Posterior cingulate gyrus (tissue), 11 donors: ENCODE results near the gene HHAT.
A peak's percentile ranks its signal among the peaks of the same experiment; 100 is the strongest.

Experiments
- DNase-seq, 10 donors: peaks; one replicate each; pipeline versions ENCODE4 v3.0.0 to v3.0.0-alpha.2; 2020 to 2021; ENCODE audit warnings: mixed read lengths in 3 of 10
- intact Hi-C: fragments of 100-400 bp; cut with DNase I; formaldehyde crosslinking; loops from one replicate; pipeline ENCODE4 v1.15.1; 2023

HHAT gene

GRCh38 chr1:210584439-210585113 is 255.9 kb downstream of the HHAT start:
- intact Hi-C loops = loop anchor here (1.0 to 5.0 kb wide), 3 partner anchors 136 to 550 kb away; partner anchors contain the start of gene KCNH1
- peak; percentile 77 to 98 (median 93) for DNase-seq

GRCh38 chr1:210586771-210587170 is 258.1 kb downstream of the HHAT start:
- intact Hi-C loops = loop anchor here (5.0 kb wide), 1 partner anchor 266 kb away; no protein-coding TSS in a partner anchor
- DNase-seq = peak; percentile 44 to 92 (median 66)

- no peak for DNase-seq
- intact Hi-C loops = loop anchor here (5.0 kb wide), 1 partner anchor 265 kb away; no protein-coding TSS in a partner anchor
These were observed 258.9 kb downstream of the HHAT start for GRCh38 chr1:210587566-210587965.

- no peak for DNase-seq
- intact Hi-C loops = loop anchor here (5.0 kb wide), 1 partner anchor 264 kb away; no protein-coding TSS in a partner anchor
These were observed 259.7 kb downstream of the HHAT start for GRCh38 chr1:210588357-210588756.

GRCh38 chr1:210588946-210589345 is 260.2 kb downstream of the HHAT start:
- no peak for DNase-seq
- intact Hi-C loops = loop anchor here (5.0 kb wide), 1 partner anchor 263 kb away; no protein-coding TSS in a partner anchor

- no peak for DNase-seq
- intact Hi-C loops = no loop called here
These were observed 262.5 kb downstream of the HHAT start for GRCh38 chr1:210591214-210591613.

GRCh38 chr1:210594605-210595004 is 265.9 kb downstream of the HHAT start:
- DNase-seq = no peak
- intact Hi-C loops = no loop called here

- intact Hi-C loops = no loop called here
- no peak for DNase-seq
These were observed 267.9 kb downstream of the HHAT start for GRCh38 chr1:210596641-210597040.

GRCh38 chr1:210597555-210598134 is 268.9 kb downstream of the HHAT start:
- no peak for DNase-seq
- intact Hi-C loops = no loop called here

- intact Hi-C loops = no loop called here
- no peak for DNase-seq
These were observed 269.5 kb downstream of the HHAT start for GRCh38 chr1:210598135-210598652.

- no peak for DNase-seq
- intact Hi-C loops = no loop called here
These were observed 271.9 kb downstream of the HHAT start for GRCh38 chr1:210600421-210601159.

GRCh38 chr1:210603123-210603522 is 274.4 kb downstream of the HHAT start:
- no peak for DNase-seq
- intact Hi-C loops = no loop called here

- intact Hi-C loops = no loop called here
- no peak for DNase-seq
These were observed 276.4 kb downstream of the HHAT start for GRCh38 chr1:210605099-210605498.

GRCh38 chr1:210607361-210607760 is 278.7 kb downstream of the HHAT start:
- intact Hi-C loops = no loop called here
- DNase-seq = no peak

GRCh38 chr1:210608767-210609166 is 280.1 kb downstream of the HHAT start:
- peak in 1 of 10 donors; percentile 22 for DNase-seq
- intact Hi-C loops = no loop called here

GRCh38 chr1:210616356-210616755 is 287.7 kb downstream of the HHAT start:
- intact Hi-C loops = no loop called here
- no peak for DNase-seq

- intact Hi-C loops = no loop called here
These were observed 288.6 kb downstream of the HHAT start for GRCh38 chr1:210617293-210617692.

GRCh38 chr1:210618369-210618768 is 289.7 kb downstream of the HHAT start:
- peak in 5 of 10 donors; percentile 23 to 89 (median 56) for DNase-seq
- intact Hi-C loops = no loop called here

More at GRCh38 chr1:210617293-210617692, 288.6 kb downstream of the HHAT start:
- DNase-seq = no peak

- peak in 1 of 10 donors; percentile 31 for DNase-seq
- intact Hi-C loops = loop anchor here (5.0 kb wide), 1 partner anchor 231 kb away; no protein-coding TSS in a partner anchor
These were observed 292.3 kb downstream of the HHAT start for GRCh38 chr1:210620867-210621488.

GRCh38 chr1:210621712-210622111 is 293.0 kb downstream of the HHAT start:
- intact Hi-C loops = loop anchor here (5.0 kb wide), 1 partner anchor 231 kb away; no protein-coding TSS in a partner anchor
- peak in 1 of 10 donors; percentile 73 for DNase-seq
